Ectodermal cell (in vitro differentiated cells): Measurements from ENCODE around the gene RAP1A.

Experiments used
- H3K27ac ChIP-seq: 2 replicates; pipeline ENCODE4 v1.7.0; 2013; ENCODE audit warnings: mild to moderate bottlenecking, low read depth, low read length; ENCODE audit not compliant: insufficient read depth, poor library complexity, severe bottlenecking
- H3K27me3 ChIP-seq: 2 replicates; pipeline ENCODE4 v1.7.0; 2013; ENCODE audit warnings: mild to moderate bottlenecking, low read length; ENCODE audit not compliant: insufficient read depth, control insufficient read depth, poor library complexity, severe bottlenecking
- H3K36me3 ChIP-seq: one replicate; pipeline ENCODE4 v1.7.0; 2013; ENCODE audit warnings: low read length; ENCODE audit not compliant: control insufficient read depth, insufficient read depth
- H3K4me1 ChIP-seq: one replicate; pipeline ENCODE4 v1.7.0; 2013; ENCODE audit warnings: low read length; ENCODE audit not compliant: control insufficient read depth, insufficient read depth
- H3K4me3 ChIP-seq: 2 replicates; pipeline ENCODE4 v1.7.0; 2013; ENCODE audit warnings: low read depth, low read length, control low read depth; ENCODE audit not compliant: insufficient read depth
- H3K9me3 ChIP-seq: 2 replicates; pipeline ENCODE4 v1.7.0; 2013; ENCODE audit warnings: mild to moderate bottlenecking, low read length, moderate library complexity; ENCODE audit not compliant: control insufficient read depth
- WGBS, 2 experiments: methylation state at CpG; one replicate each; pipeline ENCODE4 v1.1.7; 2013; ENCODE audit warnings: missing lambda C conversion rate in 2 of 2; 5-methylcytosine and 5-hydroxymethylcytosine counted together

RAP1A gene

DNA sequence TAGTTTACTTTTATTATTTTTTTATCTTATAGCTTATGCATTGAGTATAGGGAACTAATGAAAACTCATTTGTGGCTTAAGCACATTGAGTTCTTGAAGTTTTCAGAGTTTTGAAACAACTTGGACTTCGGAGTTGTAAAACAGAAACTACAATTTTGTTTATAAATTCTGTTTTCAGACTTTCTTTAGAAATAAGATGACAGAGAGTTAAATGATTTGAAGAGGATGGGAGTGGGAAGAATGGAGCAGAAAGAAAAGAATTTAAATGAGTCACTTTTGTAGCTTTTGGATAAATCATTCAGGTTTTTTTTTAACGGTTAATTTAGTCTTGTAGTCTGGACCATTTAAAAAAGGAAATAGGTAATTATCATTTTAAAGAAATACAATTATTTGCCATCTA, 87.3 kb downstream of the RAP1A start:
- Histone ChIP-seq H3K27me3 (no peaks in the 10 kb centered on the region), H3K4me1 (no peaks in the 10 kb centered on the region), H3K36me3 (peaks cover 3% of the 10 kb centered on the region), H3K4me3 (no peak overlapping the region), H3K27ac (no peak overlapping the region), H3K9me3 (no peaks in the 10 kb centered on the region)
- 83 to 89% methylated on average over 1 to 2 of the region's 2 CpGs for WGBS, 2 experiments

DNA sequence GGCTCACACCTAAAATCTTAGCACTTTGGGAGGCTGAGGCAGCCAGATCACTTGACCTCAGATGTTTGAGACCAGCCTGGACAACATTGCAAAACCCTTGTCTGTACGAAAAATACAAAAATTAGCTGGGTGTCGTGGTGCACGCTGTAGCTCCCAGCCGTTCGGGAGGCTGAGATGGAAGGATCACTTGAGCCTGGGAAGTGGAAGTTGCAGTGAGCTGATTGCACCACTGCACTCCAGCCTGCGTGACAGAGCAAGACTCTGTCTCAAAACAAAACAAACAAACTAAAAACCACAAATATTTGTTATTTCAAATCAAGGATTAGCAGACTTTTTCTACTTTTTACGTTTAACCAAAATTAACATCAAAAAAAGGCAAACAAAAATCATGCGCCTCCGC, 88.3 kb downstream of the RAP1A start:
- no peaks in the 10 kb centered on the region for H3K9me3 ChIP-seq
- H3K4me1 ChIP-seq: no peaks in the 10 kb centered on the region
- H3K27me3 ChIP-seq: no peaks in the 10 kb centered on the region
- no peak overlapping the region for H3K27ac ChIP-seq
- peaks cover 3% of the 10 kb centered on the region for H3K36me3 ChIP-seq
- no peak overlapping the region for H3K4me3 ChIP-seq
- 92 to 93% methylated on average over 8 of the region's 9 CpGs for WGBS, 2 experiments

DNA sequence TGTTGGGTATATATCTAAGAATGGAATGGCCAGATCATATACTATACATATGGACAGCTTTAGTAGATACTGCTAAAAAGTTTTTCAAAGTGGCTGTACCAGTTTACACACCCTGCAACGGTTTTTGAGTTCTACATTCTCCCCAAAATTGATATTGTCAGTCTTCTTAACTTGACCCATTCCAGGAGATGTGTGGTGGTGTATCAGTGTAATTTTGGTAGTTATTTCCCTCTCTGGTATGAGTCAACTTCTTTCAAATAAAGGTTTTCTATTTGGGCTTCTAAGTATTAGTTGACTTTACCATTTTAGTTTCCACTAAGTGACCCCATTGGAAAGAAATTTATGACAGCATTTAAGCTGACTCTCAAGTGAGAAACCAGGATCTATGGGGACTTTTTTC, 90.4 kb downstream of the RAP1A start:
- no peaks in the 10 kb centered on the region for H3K4me1 ChIP-seq
- peaks cover 3% of the 10 kb centered on the region for H3K36me3 ChIP-seq
- 88 to 100% methylated on average over 1 of the region's 1 CpG for whole genome bisulfite sequencing, 2 experiments
- H3K4me3 ChIP-seq: no peak overlapping the region
- H3K27me3 ChIP-seq: no peaks in the 10 kb centered on the region
- H3K9me3 ChIP-seq: no peaks in the 10 kb centered on the region
- no peak overlapping the region for H3K27ac ChIP-seq

DNA sequence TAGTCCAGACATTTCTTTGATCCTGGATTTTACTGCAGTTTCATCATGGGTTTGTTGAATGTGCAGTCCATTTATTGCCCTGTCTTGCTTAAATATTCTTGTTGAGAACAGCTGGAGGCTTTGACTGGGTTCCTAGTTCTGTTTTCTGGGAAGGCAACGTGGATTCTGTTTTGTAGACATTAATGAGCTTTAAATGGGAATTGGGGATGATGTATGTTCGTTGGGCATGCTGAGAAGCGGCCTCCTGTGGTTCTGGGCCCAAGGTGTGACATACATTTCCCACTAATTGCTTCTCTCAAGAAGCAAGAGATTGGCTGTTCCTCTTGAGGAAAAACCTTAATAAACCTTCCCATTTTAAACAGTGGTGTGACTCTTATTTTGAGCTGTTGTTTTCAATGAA, 96.7 kb downstream of the RAP1A start:
- Histone ChIP-seq H3K27me3 (no peaks in the 10 kb centered on the region), H3K36me3 (no peaks in the 10 kb centered on the region), H3K27ac (no peak overlapping the region), H3K9me3 (no peaks in the 10 kb centered on the region), H3K4me1 (no peaks in the 10 kb centered on the region), H3K4me3 (no peak overlapping the region)
- 69 to 80% methylated on average over 3 of the region's 3 CpGs for WGBS, 2 experiments

DNA sequence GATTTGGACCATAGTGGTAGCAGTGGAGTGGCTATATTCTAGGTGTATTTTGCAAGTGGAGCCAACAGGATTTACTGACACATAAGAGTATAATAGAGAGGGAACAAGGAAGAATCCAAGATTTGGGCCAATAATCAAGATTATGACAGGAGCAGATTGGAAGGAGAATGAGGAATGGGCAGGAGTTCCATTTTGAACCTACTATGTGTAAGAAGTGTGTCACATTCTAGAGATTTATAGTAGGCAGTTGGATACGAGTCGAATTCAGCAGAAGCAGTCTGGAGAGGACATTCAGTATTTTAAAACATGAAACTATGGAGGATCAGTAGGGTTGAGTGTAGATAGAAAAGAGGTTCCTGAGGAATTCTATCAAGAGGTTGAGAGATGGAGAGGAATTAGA, 97.9 kb downstream of the RAP1A start:
- Histone ChIP-seq H3K27ac (no peak overlapping the region), H3K36me3 (no peaks in the 10 kb centered on the region), H3K27me3 (no peaks in the 10 kb centered on the region), H3K4me1 (no peaks in the 10 kb centered on the region), H3K9me3 (no peaks in the 10 kb centered on the region), H3K4me3 (no peak overlapping the region)
- WGBS, 2 experiments: 95 to 98% methylated on average over 2 of the region's 2 CpGs

DNA sequence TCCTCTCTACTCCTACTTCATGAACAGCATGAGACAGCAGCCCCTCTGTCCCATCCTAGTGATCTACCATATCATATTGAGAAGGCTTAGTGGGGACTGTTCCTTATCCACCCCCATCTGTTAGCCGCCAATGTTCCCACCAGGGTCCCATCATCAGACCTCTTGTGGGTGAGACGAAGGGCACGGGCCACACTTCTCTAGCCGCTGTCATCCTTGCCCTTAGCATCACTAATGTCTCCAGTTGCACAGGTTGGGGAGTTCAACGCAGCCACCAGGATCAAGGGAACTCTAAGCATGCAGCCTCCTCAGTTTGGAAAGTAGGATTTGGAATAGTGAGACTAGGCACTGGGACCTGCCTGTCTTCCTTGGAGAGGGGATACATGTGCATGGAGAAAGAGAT, 99.5 kb downstream of the RAP1A start:
- WGBS, 2 experiments: 96 to 99% methylated on average over 5 of the region's 5 CpGs

DNA sequence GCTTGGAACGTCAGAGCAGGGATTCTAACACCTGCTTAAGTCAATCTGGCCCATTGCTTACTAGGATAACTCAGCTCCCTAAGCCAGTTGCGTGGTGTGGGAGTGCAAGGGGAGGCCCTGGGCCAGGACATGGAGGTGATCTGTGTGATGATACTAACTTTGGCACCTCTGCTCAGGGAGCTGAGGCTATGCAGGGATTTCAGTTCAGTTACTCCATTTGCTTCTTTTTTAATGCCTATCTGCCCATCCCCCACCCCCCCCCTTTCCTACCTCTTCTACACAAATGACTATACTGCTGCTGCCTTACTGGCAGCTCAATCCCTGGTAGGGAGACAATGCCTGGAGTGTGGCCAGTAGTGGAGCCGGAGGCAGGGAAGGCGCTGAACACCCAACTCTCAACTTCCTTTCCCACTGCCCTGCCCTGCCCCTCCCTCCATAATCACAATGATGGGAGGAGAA, 100.1 kb downstream of the RAP1A start:
- 85 to 95% methylated on average over 2 to 4 of the region's 4 CpGs for WGBS, 2 experiments
- no peaks in the 10 kb centered on the region for H3K9me3 ChIP-seq
- H3K4me3 ChIP-seq: no peak overlapping the region
- H3K4me1 ChIP-seq: peaks cover 6% of the 10 kb centered on the region
- no peak overlapping the region for H3K27ac ChIP-seq
- H3K36me3 ChIP-seq: no peaks in the 10 kb centered on the region
- no peaks in the 10 kb centered on the region for H3K27me3 ChIP-seq

More for the DNA sequence above, 99.5 kb downstream of the RAP1A start:
- H3K9me3 ChIP-seq: no peaks in the 10 kb centered on the region
- H3K4me1 ChIP-seq: peaks cover under 1% of the 10 kb centered on the region
- no peaks in the 10 kb centered on the region for H3K27me3 ChIP-seq
- H3K36me3 ChIP-seq: no peaks in the 10 kb centered on the region
- no peak overlapping the region for H3K27ac ChIP-seq
- no peak overlapping the region for H3K4me3 ChIP-seq

DNA sequence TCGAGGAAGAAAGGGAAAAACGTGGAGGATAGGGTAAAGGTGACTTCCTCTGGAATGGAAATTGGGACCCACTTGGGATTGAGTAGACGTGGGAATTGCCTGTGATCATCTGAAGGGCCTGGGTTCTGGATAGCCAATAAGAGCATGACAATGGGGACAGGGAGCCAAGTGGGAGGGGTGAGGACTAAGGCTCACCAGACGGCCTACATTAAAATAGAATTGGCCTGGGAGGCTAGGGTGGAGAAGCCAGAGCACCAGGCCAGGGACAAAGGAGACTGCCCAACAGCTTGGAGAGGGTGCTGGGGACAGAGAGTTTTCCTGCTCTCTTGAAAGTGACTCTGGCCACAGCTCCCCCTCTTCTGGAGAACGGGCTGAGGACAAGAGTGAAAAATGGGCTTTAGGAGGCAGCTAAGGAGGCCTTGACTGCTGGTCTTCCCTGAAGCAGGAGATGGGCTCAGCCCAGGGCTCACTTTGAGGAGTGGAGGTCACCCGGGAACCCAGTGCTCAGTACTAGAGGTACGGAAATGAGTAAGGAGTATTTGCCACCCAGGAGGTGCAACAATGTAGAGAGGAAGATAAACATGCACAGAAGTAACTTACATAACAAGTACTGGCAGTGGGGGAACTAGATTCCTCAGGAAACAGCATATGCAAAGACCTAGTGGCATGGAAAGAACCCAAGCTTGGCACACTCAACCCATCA, 100.8 kb downstream of the RAP1A start:
- Histone ChIP-seq H3K27ac (no peak overlapping the region), H3K27me3 (no peaks in the 10 kb centered on the region), H3K4me3 (no peak overlapping the region), H3K4me1 (peaks cover 13% of the 10 kb centered on the region), H3K9me3 (no peaks in the 10 kb centered on the region), H3K36me3 (no peaks in the 10 kb centered on the region)
- WGBS, 2 experiments: 87 to 90% methylated on average over 7 of the region's 7 CpGs

DNA sequence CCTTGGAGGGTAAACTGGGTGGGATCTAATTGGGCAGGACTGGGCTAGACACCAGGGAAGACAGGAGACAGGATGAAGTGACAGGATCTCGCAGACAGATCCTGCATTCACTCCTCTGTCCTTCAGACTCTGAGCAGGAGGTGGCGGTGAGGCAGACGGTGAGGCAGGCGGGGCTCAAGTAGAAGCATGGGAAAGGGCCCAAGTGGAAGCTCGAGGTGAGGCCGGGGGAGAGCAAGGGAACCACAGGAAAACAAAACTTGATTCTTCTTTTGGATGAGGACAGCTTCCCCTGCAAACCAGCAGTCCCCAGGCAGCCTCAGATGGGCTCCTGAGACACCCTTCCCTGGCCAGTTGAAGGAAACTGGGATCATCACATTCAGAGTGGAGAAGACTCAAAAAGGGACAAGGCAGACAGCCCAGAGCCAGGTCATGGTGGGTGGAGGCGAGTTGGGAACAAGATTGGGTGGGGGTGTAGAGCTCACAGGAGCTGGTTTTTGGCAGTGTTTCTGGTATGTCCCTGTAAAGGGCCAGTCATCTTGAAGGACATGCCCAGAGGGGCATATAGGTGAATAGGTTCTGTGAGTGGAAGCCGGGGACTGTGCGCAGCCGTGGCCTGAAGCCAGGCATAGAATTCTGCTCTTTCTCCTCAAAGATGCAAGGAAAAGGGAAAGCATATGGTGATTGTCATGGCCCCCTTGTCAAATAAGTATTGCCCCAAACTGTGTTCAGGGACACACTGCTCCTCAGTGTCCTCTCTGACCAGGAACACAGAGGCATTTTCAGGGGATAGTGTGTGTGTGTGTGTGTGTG, 101.6 kb downstream of the RAP1A start:
- Histone ChIP-seq H3K4me3 (no peak overlapping the region), H3K36me3 (no peaks in the 10 kb centered on the region), H3K27ac (no peak overlapping the region), H3K4me1 (peaks cover 20% of the 10 kb centered on the region), H3K27me3 (no peaks in the 10 kb centered on the region), H3K9me3 (no peaks in the 10 kb centered on the region)
- 86% methylated on average over 10 of the region's 10 CpGs for WGBS, 2 experiments

DNA sequence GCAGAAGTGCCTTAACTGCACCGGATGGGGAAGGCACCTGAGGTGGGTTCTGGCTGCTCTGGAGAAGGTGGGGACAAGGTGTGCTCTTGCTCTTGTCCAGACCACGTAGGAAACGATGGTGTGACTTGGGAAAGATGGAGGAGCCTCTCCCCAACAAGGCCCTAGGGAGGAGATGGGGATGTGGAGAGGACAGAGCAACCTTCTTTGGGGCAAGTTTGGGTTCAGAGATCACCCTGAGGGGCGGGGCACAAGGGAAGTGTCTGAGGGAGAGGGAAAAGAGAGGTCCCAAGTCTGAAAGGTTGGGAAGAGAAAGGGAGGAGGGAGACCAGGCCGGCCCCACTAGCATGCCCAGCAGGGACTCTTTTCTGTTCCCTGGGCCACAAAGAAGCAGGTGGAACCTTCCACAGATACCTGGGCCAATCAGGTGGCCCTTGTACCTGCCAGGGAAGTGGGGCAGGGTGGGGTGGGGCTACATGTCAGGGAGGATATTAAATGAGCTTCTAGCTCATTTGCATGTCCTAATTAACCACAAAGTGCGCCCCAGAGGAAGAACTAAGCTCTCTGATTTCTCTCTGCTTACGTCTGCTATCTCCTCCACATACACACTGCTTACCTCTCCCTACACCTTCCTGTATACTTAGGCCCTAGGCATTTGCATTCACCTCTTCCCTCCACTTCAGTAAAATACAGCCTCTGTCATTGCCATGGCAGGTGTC, 103.7 kb downstream of the RAP1A start:
- WGBS, 2 experiments: 85 to 87% methylated on average over 7 of the region's 7 CpGs
- Histone ChIP-seq H3K4me3 (no peak overlapping the region), H3K36me3 (no peaks in the 10 kb centered on the region), H3K9me3 (no peaks in the 10 kb centered on the region), H3K4me1 (peaks cover 28% of the 10 kb centered on the region), H3K27me3 (no peaks in the 10 kb centered on the region), H3K27ac (no peak overlapping the region)
